B cell (primary cell): Measurements from ENCODE around the gene CAPS.

ENCODE experiments used
- CTCF ChIP-seq: fragments of 200-600 bp; IDR thresholded peaks from one replicate; pipeline ENCODE4 v1.8.0; 2022; ENCODE audit warnings: antibody characterized with exemption, mild to moderate bottlenecking
- EZH2 ChIP-seq: IDR thresholded peaks from 2 replicates; pipeline ENCODE4 v1.6.1; 2012; ENCODE audit warnings: borderline replicate concordance, low read depth, mild to moderate bottlenecking, moderate library complexity, low read length; ENCODE audit not compliant: insufficient read depth, poor library complexity, severe bottlenecking

GRCh38 chr19:5915782-5916165 lies 1.7 kb downstream of the CAPS start:
- TF ChIP-seq CTCF, result no peak
- TF ChIP-seq EZH2, result no peak
